Upper lobe of right lung (tissue), 1 donor: Measurements from ENCODE around the gene NRG2. TPM values are rescaled to one million over a fixed set of nuclear protein-coding genes. Genes with fewer than 3 reads are reported as not detected.

Experiments
- ATAC-seq: fragments of 200-7000 bp; cut with Tn5 transposase; one replicate; pipeline ENCODE4 v1.9.1; 2020; ENCODE audit warnings: mild to moderate bottlenecking, moderate library complexity
- DNase-seq: peaks from one replicate; pipeline ENCODE4 v3.0.0-alpha.2; 2020
- H3K27ac ChIP-seq: fragments of 200-600 bp; one replicate; pipeline ENCODE4 v1.8.0; 2022
- H3K27me3 ChIP-seq: fragments of 200-600 bp; one replicate; pipeline ENCODE4 v1.8.0; 2022; ENCODE audit warnings: mild to moderate bottlenecking
- H3K36me3 ChIP-seq: fragments of 200-600 bp; one replicate; pipeline ENCODE4 v1.8.0; 2022
- H3K4me1 ChIP-seq: fragments of 200-600 bp; one replicate; pipeline ENCODE4 v1.8.0; 2022
- H3K4me3 ChIP-seq: fragments of 200-600 bp; one replicate; pipeline ENCODE4 v1.8.0; 2022; ENCODE audit warnings: mild to moderate bottlenecking
- H3K9me3 ChIP-seq: fragments of 200-600 bp; one replicate; pipeline ENCODE4 v1.8.0; 2022
- CTCF ChIP-seq: fragments of 200-600 bp; IDR thresholded peaks from one replicate; pipeline ENCODE4 v1.8.0; 2022; ENCODE audit warnings: antibody characterized with exemption
- intact Hi-C: fragments of 100-400 bp; cut with DNase I; formaldehyde crosslinking; loops from one replicate; pipeline ENCODE4 v1.11.0; 2022
- total RNA-seq: library from RNA; stranded (reverse); fragmentation: NEBNext Ultra II Directional; extraction: Animal tissue kit (Norgen Biotek cat#: 25700); gene quantifications from one replicate; pipeline ENCODE4 v1.2.1, GENCODE V29; 2021
- donor health status: DM: no; HTN: yes; CAD: no; lungs with severe emphysema.

The NRG2 gene
- total RNA-seq, 1 donor from 2014 or later, result 1.4 TPM

- intact Hi-C loops, result no loop called here
- no peak for TF ChIP-seq CTCF
Measured at GRCh38 chr5:140018096-140018481, 25.0 kb downstream of the NRG2 start.

GRCh38 chr5:140017397-140018095 lies 25.6 kb downstream of the NRG2 start:
- peaks cover 3% of the 10 kb centered on the region for H3K27me3 ChIP-seq
- H3K9me3 ChIP-seq, result no peaks in the 10 kb centered on the region
- H3K4me3 ChIP-seq, result no peak overlapping the region
- H3K27ac ChIP-seq, result no peak overlapping the region
- TF ChIP-seq CTCF, result no peak
- no peaks in the 10 kb centered on the region for H3K36me3 ChIP-seq
- DNase-seq, result no peak
- no peaks in the 10 kb centered on the region for H3K4me1 ChIP-seq
- no peak for ATAC-seq
- intact Hi-C loops, result no loop called here

More at GRCh38 chr5:140018096-140018481, 25.0 kb downstream of the NRG2 start:
- Histone ChIP-seq H3K27me3 (no peaks in the 10 kb centered on the region), H3K4me1 (no peaks in the 10 kb centered on the region), H3K4me3 (no peak overlapping the region), H3K27ac (no peak overlapping the region), H3K36me3 (no peaks in the 10 kb centered on the region), H3K9me3 (no peaks in the 10 kb centered on the region)
- no peak for DNase-seq
- ATAC-seq, result no peak

- Histone ChIP-seq H3K9me3 (no peaks in the 10 kb centered on the region), H3K4me3 (no peak overlapping the region), H3K27me3 (peaks cover 6% of the 10 kb centered on the region), H3K36me3 (no peaks in the 10 kb centered on the region), H3K4me1 (no peaks in the 10 kb centered on the region), H3K27ac (no peak overlapping the region)
- intact Hi-C loops, result no loop called here
- ATAC-seq, result no peak
- DNase-seq, result no peak
- no peak for TF ChIP-seq CTCF
Measured at GRCh38 chr5:140015706-140016105, 27.4 kb downstream of the NRG2 start.

GRCh38 chr5:140014751-140015150 lies 28.3 kb downstream of the NRG2 start:
- TF ChIP-seq CTCF, result no peak

GRCh38 chr5:140013536-140013935 lies 29.6 kb downstream of the NRG2 start:
- DNase-seq (no peak), ATAC-seq (no peak)
- TF ChIP-seq CTCF, result no peak
- H3K36me3 ChIP-seq, result no peaks in the 10 kb centered on the region
- H3K27ac ChIP-seq, result no peak overlapping the region
- peaks cover 6% of the 10 kb centered on the region for H3K27me3 ChIP-seq
- H3K4me3 ChIP-seq, result no peak overlapping the region
- H3K4me1 ChIP-seq, result no peaks in the 10 kb centered on the region
- no peaks in the 10 kb centered on the region for H3K9me3 ChIP-seq
- intact Hi-C loops, result no loop called here

More at GRCh38 chr5:140014751-140015150, 28.3 kb downstream of the NRG2 start:
- Histone ChIP-seq H3K27ac (no peak overlapping the region), H3K4me3 (no peak overlapping the region), H3K4me1 (no peaks in the 10 kb centered on the region), H3K9me3 (no peaks in the 10 kb centered on the region), H3K36me3 (no peaks in the 10 kb centered on the region), H3K27me3 (peaks cover 6% of the 10 kb centered on the region)
- ATAC-seq, result no peak
- intact Hi-C loops, result no loop called here
- no peak for DNase-seq
